Measurements from ENCODE around the gene P3H1.
"Not testable (repeated sequence)": the region's sequence is repeated elsewhere in the genome, so short reads cannot be mapped to it uniquely, and the experiment has no call there.

Gene P3H1

GRCh38 chr1:42768172-42768571 is 1.3 kb upstream of the P3H1 start:
- no peak for DNase-seq

DNA sequence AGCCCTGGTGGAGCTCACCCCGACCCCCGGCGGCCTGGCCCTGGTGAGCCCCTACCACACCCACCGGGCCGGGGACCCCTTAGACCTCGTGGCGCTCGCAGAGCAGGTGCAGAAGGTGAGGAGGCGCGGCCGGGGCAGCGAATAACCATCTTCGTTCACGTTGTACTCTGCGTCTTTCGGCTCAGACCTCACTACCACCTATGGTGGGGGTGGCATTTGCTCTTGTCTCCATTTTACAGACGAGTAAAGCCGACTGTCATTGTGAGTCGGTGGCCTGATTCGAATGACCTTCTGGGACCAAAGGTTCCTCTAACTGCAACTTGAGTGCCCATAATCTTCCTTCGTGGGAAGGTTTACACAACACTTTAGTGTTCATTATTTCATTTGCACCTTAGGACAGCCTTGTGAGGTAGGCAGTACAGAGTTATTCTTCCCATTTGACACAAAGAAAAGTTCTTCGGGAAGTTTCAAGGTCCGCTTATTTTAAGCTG is 727 bp upstream of the P3H1 start:
- no peak for DNase-seq

GRCh38 chr1:42765832-42766740 is 742 bp downstream of the P3H1 start:
- DNase-seq, result peak; percentile 33

DNA sequence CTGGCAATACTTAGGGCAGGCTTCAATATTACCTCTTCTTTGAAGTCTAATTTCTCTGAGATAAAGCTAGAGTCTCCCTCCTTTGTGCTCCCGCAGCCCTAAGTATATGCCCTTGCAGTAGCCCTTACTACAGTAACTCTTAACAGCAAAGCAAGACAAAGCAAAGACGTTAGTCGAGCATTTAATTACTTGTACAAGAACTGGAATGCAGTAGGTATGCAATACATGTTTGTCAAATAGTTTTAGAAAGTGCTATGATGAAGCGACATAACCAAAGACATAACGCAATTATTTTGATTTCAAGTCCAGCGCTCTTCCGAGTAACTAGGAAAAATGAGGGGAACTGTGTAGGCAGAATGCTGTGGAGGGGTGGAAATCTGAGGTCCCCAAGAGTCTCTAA is 1.6 kb downstream of the P3H1 start:
- DNase-seq, result no peak

- DNase-seq, result no peak
These were observed 4.6 kb downstream of the P3H1 start for GRCh38 chr1:42762269-42762668.

DNA sequence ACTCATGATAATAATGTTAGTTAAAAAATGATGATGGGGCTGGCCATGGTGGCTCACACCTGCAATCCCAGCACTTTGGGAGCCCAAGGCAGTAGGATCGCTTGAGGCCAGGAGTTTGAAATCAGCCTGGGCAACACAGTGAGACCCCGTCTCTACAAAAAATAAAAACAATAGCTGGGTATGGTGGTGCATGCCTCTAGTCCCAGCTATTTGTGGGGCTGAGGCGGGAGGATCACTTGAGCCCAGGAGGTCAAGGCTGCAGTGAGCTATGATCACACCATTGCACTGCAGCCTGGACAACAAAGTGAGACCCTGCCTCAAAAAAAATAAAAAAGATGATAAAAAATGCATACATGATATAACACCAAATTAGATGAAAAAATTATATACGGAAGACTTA is 5.3 kb downstream of the P3H1 start:
- no peak for DNase-seq

DNA sequence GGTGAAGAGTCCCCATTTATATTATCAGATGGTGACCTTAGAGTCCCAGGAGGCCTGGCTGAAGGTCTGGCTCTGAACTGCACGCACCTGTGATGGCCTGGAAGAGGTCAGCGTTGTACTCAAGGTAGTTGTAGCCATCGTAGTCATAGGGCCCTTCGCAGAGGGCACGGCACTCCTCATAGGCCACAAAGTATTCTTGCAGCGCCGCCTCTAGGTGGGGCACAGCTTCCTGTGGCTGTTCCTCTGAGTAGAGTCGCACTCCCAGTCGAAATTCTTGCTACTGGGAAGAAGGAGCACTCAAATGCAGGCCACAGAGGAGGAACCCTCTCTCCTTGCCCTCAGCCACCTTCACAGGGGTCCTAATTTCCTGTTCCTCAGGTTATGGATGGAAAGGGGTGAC is 7.7 kb downstream of the P3H1 start:
- no peak for DNase-seq

GRCh38 chr1:42758641-42759040 is 8.2 kb downstream of the P3H1 start:
- no peak for DNase-seq

- no peak for DNase-seq
These were observed 8.9 kb downstream of the P3H1 start for GRCh38 chr1:42757892-42758275.

- DNase-seq, result peak; percentile 55
These were observed 9.6 kb downstream of the P3H1 start for GRCh38 chr1:42756956-42757891.

- DNase-seq, result no peak
These were observed 13.8 kb downstream of the P3H1 start for GRCh38 chr1:42753070-42753469.

- no peak for DNase-seq
These were observed 14.5 kb downstream of the P3H1 start for GRCh38 chr1:42752284-42752683.

GRCh38 chr1:42751511-42752070 is 15.2 kb downstream of the P3H1 start:
- not testable (repeated sequence) for DNase-seq

DNA sequence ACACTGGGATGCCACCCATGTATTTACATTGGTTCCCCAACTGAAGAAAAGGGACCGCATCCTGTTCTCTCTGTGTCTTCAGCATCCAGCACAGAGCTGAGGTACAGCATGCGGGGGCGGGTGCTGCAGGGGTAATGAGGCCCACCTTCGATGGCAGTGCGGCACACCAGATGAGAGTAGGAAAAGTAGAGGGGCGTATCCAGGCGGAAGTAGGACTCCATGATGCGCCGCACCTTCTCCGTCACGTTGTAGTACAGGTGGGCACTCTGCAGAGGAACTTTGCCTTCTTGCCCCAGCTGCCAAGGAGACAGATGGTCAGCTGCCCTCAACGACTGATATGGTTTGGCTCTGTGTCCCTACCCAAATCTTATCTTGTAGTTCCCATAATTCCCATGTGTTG is 16.8 kb downstream of the P3H1 start:
- DNase-seq, result no peak

DNA sequence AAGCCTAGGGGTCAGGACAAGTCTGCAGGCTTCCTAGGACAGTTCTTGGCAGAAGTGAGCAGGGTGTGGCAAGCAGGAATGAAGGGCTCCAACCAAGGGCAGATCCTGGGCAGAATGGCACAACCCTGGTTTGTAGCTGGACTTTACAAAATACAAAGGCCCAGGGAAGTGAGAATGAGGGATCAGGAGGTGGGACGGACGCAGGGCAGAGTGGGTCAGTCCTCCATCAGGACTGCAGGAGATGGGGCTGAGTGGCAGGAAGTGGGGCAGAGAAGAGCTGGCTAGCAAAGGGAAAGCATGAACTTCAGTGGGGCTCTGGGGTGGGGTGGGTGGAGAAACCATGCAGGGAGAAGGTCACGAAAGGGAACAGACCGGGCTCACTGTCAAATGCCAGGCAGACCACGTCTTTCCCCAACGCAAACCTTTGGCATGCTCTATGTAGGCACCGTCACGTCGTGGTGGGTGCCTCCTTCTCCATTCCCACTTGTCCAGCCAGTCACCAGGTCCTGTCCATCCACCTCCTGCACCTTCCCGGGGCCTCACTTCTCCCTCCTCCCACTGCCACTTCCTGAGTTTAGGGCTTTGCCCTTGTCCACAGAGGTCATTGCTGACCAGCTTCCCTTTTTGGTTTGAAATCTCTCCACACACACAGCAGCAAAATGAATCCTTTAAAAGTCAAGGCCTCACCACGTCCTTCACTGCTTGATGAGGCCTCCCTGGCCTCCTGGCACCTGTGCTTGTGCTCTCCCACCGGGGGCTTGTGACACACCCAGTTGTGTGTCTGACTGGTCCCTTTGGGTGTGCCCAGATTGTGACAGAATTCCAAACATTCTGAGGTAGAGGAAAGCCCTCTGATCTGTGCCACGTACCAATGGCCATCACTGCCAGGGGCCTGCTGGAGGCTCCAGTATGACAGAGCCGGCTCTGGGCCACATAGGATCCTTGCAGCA is 18.1 kb downstream of the P3H1 start:
- DNase-seq, result no peak

- no peak for DNase-seq
These were observed 18.8 kb downstream of the P3H1 start for GRCh38 chr1:42748021-42748420.

DNA sequence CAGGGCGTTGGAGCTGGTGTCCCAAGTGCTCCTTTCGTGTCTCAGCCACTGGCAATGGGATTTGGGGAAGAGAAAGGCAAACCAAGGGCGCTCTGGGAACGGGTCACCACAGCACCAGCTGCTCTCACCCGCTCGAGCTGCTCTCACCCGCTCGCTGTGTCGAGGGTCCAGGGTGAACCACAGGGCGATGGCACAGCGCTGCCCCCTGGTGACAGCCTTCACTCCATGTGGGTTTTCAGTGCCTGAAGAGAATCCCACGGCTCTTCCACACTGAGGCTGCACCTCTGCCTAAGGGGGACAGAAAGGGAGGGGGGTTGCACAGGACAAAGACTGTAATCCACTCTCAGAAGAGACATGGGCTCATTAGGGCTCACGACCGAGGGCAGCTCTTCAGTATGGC is 19.7 kb downstream of the P3H1 start:
- peak; percentile 74 for DNase-seq

DNA sequence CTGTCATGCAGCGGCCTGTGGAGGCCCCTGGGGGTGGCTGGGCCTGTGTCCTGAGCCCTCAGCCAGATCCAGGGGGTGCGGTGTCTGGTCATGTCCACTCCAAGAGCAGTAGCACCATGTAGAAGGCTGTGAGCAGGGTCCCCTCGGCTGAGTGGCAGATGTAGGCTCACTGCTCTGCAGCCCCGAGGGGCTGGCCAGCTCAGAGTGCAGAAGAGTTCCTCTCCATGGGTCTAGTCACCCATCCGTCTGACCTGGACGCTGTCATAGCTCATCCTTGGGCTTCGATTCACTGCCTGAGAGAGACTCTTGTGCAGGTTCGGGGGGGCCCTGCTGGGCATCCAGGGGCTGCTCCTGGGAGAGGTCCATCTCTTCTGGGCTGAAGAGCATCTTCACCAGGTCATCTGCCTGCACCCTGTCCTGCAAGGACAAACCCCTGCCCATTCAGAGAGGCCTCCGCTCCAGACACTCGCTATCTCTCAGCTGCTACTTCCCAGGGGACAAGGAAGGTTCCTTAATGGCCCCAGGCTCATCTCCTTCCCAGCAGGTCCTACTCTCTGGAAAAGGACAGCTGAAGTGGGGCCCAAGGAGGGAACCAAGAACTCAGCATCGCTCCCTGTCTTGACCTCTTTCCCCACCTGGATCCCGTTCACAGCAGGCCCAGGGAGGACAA is 20.3 kb downstream of the P3H1 start:
- no peak for DNase-seq

- DNase-seq, result no peak
These were observed 21.0 kb downstream of the P3H1 start for GRCh38 chr1:42745851-42746250.

- no peak for DNase-seq
These were observed 22.7 kb downstream of the P3H1 start for GRCh38 chr1:42744148-42744413.

GRCh38 chr1:42743317-42744147 is 23.3 kb downstream of the P3H1 start:
- DNase-seq, result no peak

Measured in NCI-H1694 (cell line).